Sigmoid colon (tissue), 4 donors: Measurements from ENCODE around the gene LINGO1.

Experiments
- EP300 ChIP-seq, 4 donors: sonication (generic); formaldehyde crosslinking; IDR thresholded peaks; one replicate each; pipeline ENCODE4 v1.6.1; 2017; ENCODE audit warnings: antibody characterized with exemption in 4 of 4
- POLR2A ChIP-seq, 2 donors: fragments of 450-650 bp; IDR thresholded peaks; one replicate each; pipeline ENCODE4 v1.6.1; 2016; ENCODE audit warnings: antibody characterized with exemption in 2 of 2, mild to moderate bottlenecking in 2 of 2, moderate library complexity in 2 of 2
- POLR2AphosphoS5 ChIP-seq, 4 donors: sonication (generic); formaldehyde crosslinking; IDR thresholded peaks; one replicate each; pipeline ENCODE4 v1.6.1; 2017; ENCODE audit warnings: antibody characterized with exemption in 4 of 4
- TF ChIP-seq, protein P1 (sequence below), 4 experiments: fragments of 450-650 bp in 3 of 4; fragments of 200-600 bp in 1 of 4; IDR thresholded peaks; one replicate each; pipeline ENCODE4 v1.5.1; 2016 to 2019; ENCODE audit warnings: antibody characterized with exemption in 4 of 4, mild to moderate bottlenecking in 3 of 4, moderate library complexity in 2 of 4

DNA sequence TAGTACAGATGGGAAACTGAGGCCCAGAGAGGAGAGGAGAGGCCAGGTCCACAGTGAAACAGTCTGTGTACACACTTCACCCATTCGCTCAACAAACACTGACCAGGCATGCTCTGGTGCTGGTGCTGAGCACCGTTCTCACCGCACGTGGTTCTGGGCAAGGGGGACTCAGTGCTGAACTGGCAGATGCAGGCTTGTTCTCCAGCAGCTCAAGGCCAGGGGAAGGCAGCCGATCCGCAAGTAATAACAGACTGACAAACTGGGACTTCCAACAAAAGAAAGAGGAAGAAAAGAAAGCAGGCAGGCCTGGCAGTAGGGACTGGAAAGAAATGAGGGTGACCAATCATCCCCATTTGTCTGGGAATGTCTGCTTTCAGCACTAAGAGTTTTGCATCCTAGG is 25.6 kb upstream of the LINGO1 start:
- no peak for TF ChIP-seq EP300 (IDR thresholded peaks at IDR 0.05)
- TF ChIP-seq, protein P1, sequence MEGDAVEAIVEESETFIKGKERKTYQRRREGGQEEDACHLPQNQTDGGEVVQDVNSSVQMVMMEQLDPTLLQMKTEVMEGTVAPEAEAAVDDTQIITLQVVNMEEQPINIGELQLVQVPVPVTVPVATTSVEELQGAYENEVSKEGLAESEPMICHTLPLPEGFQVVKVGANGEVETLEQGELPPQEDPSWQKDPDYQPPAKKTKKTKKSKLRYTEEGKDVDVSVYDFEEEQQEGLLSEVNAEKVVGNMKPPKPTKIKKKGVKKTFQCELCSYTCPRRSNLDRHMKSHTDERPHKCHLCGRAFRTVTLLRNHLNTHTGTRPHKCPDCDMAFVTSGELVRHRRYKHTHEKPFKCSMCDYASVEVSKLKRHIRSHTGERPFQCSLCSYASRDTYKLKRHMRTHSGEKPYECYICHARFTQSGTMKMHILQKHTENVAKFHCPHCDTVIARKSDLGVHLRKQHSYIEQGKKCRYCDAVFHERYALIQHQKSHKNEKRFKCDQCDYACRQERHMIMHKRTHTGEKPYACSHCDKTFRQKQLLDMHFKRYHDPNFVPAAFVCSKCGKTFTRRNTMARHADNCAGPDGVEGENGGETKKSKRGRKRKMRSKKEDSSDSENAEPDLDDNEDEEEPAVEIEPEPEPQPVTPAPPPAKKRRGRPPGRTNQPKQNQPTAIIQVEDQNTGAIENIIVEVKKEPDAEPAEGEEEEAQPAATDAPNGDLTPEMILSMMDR (IDR thresholded peaks at IDR 0.05): no peak
- TF ChIP-seq POLR2AphosphoS5 (IDR thresholded peaks at IDR 0.05): no peak
- no peak for TF ChIP-seq POLR2A (IDR thresholded peaks at IDR 0.05)
